A673 (cell line): Measurements from ENCODE around the gene FFAR1. TPM values are rescaled to one million over a fixed set of nuclear protein-coding genes. Genes with fewer than 3 reads are reported as not detected.

Experiments
- BruUV-seq: library from RNA; stranded (reverse); fragments of 400-500 nt; replicated peaks from 2 replicates; lab custom pipeline; 2021; lab: Mats Ljungman, UMichigan
- CTCF ChIA-PET: fragments of 300-600 bp; sonication (Branson Sonifier 250); formaldehyde crosslinking; loops from one replicate; lab custom pipeline; 2022; ENCODE audit warnings: antibody characterized with exemption; lab: Charles Lee
- POLR2A ChIA-PET: fragments of 300-600 bp; sonication (Branson Sonifier 250); formaldehyde crosslinking; loops from one replicate; lab custom pipeline; 2022; ENCODE audit warnings: antibody characterized with exemption; ENCODE audit not compliant: low non-redundant PET; lab: Charles Lee
- DNase-seq: peaks from one replicate; pipeline ENCODE4 v3.0.0-alpha.2; 2015; ENCODE audit warnings: low spot score
- H3K27ac ChIP-seq: fragments of 200-600 bp; sonication (generic); 2 replicates; pipeline ENCODE4 v1.5.1; 2016; ENCODE audit warnings: mixed run types, low read depth, mild to moderate bottlenecking, mixed read lengths, antibody characterized with exemption, low read length; ENCODE audit not compliant: poor library complexity, severe bottlenecking
- H3K27me3 ChIP-seq: fragments of 200-600 bp; sonication (generic); replicated peaks from 2 replicates; pipeline ENCODE4 v1.6.1; 2017; ENCODE audit warnings: mixed run types, low read depth, mild to moderate bottlenecking, mixed read lengths, antibody characterized with exemption, low read length; ENCODE audit not compliant: insufficient read depth, poor library complexity
- H3K36me3 ChIP-seq: fragments of 200-600 bp; sonication (generic); 2 replicates; pipeline ENCODE4 v1.6.1; 2016; ENCODE audit warnings: mixed run types, mild to moderate bottlenecking, mixed read lengths, antibody characterized with exemption, low read length; ENCODE audit not compliant: insufficient read depth, poor library complexity, severe bottlenecking
- H3K4me1 ChIP-seq: fragments of 200-600 bp; sonication (generic); 2 replicates; pipeline ENCODE4 v1.6.1; 2017; ENCODE audit warnings: mixed run types, mild to moderate bottlenecking, mixed read lengths, antibody characterized with exemption, low read length; ENCODE audit not compliant: insufficient read depth, poor library complexity, severe bottlenecking
- H3K4me3 ChIP-seq: fragments of 200-600 bp; sonication (generic); 2 replicates; pipeline ENCODE4 v1.5.1; 2016; ENCODE audit warnings: low read depth, mixed run types, mild to moderate bottlenecking, mixed read lengths, low read length; ENCODE audit not compliant: poor library complexity, severe bottlenecking
- H3K9me3 ChIP-seq: fragments of 200-600 bp; sonication (generic); 2 replicates; pipeline ENCODE4 v1.6.1; 2016; ENCODE audit warnings: mixed run types, low read depth, mild to moderate bottlenecking, mixed read lengths, antibody characterized with exemption, low read length; ENCODE audit not compliant: poor library complexity, severe bottlenecking
- CTCF ChIP-seq: fragments of 300-800, 200-600 bp; sonication (generic); conservative IDR thresholded peaks from 2 replicates; pipeline ENCODE4 v1.5.1; 2017; ENCODE audit warnings: low read depth, mild to moderate bottlenecking, antibody characterized with exemption, low read length, moderate library complexity, mixed read lengths
- EZH2 ChIP-seq: fragments of 200-600 bp; sonication (generic); IDR thresholded peaks from 2 replicates; pipeline ENCODE4 v1.6.1; 2017; ENCODE audit warnings: borderline replicate concordance, low read depth, mild to moderate bottlenecking, mixed read lengths, antibody characterized with exemption, low read length; ENCODE audit not compliant: poor library complexity, severe bottlenecking
- intact Hi-C: fragments of 100-400 bp; cut with micrococcal nuclease; formaldehyde crosslinking; loops from one replicate; pipeline ENCODE4 v1.10.0; 2022; ENCODE audit not compliant: unreplicated experiment
- total RNA-seq: library from RNA; stranded (reverse); gene quantifications from 2 replicates; pipeline ENCODE4 v1.2.3, GENCODE V29; 2021

The FFAR1 gene
- total RNA-seq, 1 experiment from 2014 or later: not detected

- TF ChIP-seq EZH2 (no peak), CTCF (no peak)
- POLR2A ChIA-PET: no interaction called here
- DNase-seq: no peak
- Histone ChIP-seq H3K4me3 (no peak overlapping the region), H3K9me3 (no peaks in the 10 kb centered on the region), H3K36me3 (no peaks in the 10 kb centered on the region), H3K27ac (no peak overlapping the region), H3K4me1 (no peaks in the 10 kb centered on the region), H3K27me3 (no peaks in the 10 kb centered on the region)
- CTCF ChIA-PET: interaction anchor here (0.7 kb wide), 1 partner anchor 243 kb away, joined by 3 read pairs; no protein-coding TSS in a partner anchor
- intact Hi-C loops: no loop called here
- no TSS peak for BruUV-seq
Observed at GRCh38 chr19:35310811-35311465, 36.8 kb upstream of the FFAR1 start.

- ChIA-PET POLR2A (no interaction called here), CTCF (interaction anchor here (0.7 kb wide), 1 partner anchor 245 kb away, joined by 3 read pairs; no protein-coding TSS in a partner anchor)
- H3K27ac ChIP-seq: no peak overlapping the region
Observed at GRCh38 chr19:35311901-35312665, 35.6 kb upstream of the FFAR1 start.

DNA sequence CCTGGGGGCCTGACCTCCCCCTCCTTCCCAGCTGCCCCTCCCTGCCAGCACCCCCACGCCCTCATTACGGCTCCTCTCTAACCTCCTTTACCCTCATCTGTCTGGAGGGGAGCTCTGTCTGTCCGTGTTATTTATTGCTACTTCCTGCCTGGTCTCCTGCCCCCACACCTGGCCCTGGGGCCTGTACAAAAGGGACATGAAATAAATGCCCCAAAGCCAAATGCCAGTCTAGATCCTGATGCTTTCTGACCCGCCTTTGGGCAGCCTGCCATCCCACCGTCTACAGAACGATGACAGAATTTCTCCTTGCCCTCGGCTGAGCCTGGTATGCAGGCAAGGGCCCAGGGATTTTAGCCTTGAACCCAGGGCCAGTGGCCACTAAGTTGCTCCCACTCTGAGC lies 34.1 kb upstream of the FFAR1 start:
- H3K4me1 ChIP-seq: no peaks in the 10 kb centered on the region
- no peaks in the 10 kb centered on the region for H3K36me3 ChIP-seq
- TF ChIP-seq EZH2: no peak
- TF ChIP-seq CTCF: no peak
- no peak overlapping the region for H3K4me3 ChIP-seq
- intact Hi-C loops: no loop called here
- BruUV-seq: no TSS peak
- POLR2A ChIA-PET: no interaction called here
- CTCF ChIA-PET: no interaction called here
- H3K9me3 ChIP-seq: no peaks in the 10 kb centered on the region
- DNase-seq: no peak
- H3K27ac ChIP-seq: no peak overlapping the region
- H3K27me3 ChIP-seq: no peaks in the 10 kb centered on the region

More at GRCh38 chr19:35311901-35312665, 35.6 kb upstream of the FFAR1 start:
- TF ChIP-seq CTCF: no peak
- no peak for TF ChIP-seq EZH2
- Histone ChIP-seq H3K27me3 (no peaks in the 10 kb centered on the region), H3K9me3 (no peaks in the 10 kb centered on the region), H3K4me3 (no peak overlapping the region), H3K4me1 (no peaks in the 10 kb centered on the region), H3K36me3 (no peaks in the 10 kb centered on the region)
- intact Hi-C loops: no loop called here
- no TSS peak for BruUV-seq
- DNase-seq: no peak
